T-cell (primary cell): ENCODE results near the gene RPSA. TPM values are rescaled to one million over a fixed set of nuclear protein-coding genes. Genes with fewer than 3 reads are reported as not detected.

Experiments used
- ATAC-seq, 4 experiments: fragments of 200-7000 bp in 3 of 4; fragments of 150-1000 bp in 1 of 4; cut with Tn5 transposase; replicated peaks in 1 of 4; 1 replicate in 3 of 4; 2 replicates in 1 of 4; pipeline ENCODE4 v1.10.0; 2021; ENCODE audit warnings: moderate library complexity in 3 of 4, mild to moderate bottlenecking in 2 of 4, moderate number of reproducible peaks in 1 of 4
- CTCF ChIA-PET, 2 donors: fragments of 300-600 bp; sonication (Branson Sonifier 250); formaldehyde crosslinking; loops; one replicate each; lab custom pipeline; 2022; ENCODE audit warnings: antibody characterized with exemption in 2 of 2; lab: Charles Lee
- POLR2A ChIA-PET, 2 donors: fragments of 300-600 bp; sonication (Branson Sonifier 250); formaldehyde crosslinking; loops; one replicate each; lab custom pipeline; 2022; ENCODE audit warnings: antibody characterized with exemption in 2 of 2; lab: Charles Lee
- DNase-seq, 35 experiments: peaks; one replicate each; pipeline versions ENCODE4 v3.0.0 to v3.0.0-alpha.2; 2013 to 2023
- H3K27ac ChIP-seq: one replicate; pipeline ENCODE4 v1.5.1; 2013; ENCODE audit warnings: low read length
- H3K27me3 ChIP-seq, 2 experiments: replicated peaks in 1 of 2; 1 replicate in 1 of 2; 2 replicates in 1 of 2; pipeline versions ENCODE4 v1.6.1 to v1.7.0; 2013; ENCODE audit warnings: low read length in 1 of 2, mixed read lengths in 1 of 2; ENCODE audit not compliant: control insufficient read depth in 2 of 2, insufficient read depth in 2 of 2; ENCODE audit errors: extremely low read depth in 1 of 2
- H3K36me3 ChIP-seq, 2 donors: 1 replicate in 1 of 2; 2 replicates in 1 of 2; pipeline versions ENCODE4 v1.6.1 to v1.7.0; 2013; ENCODE audit warnings: low read length in 1 of 2; ENCODE audit not compliant: control insufficient read depth in 2 of 2, insufficient read depth in 1 of 2; ENCODE audit errors: extremely low read depth in 1 of 2
- H3K4me1 ChIP-seq, 2 experiments: 1 replicate in 1 of 2; 2 replicates in 1 of 2; pipeline versions ENCODE4 v1.6.1 to v1.7.0; 2013; ENCODE audit warnings: low read length in 2 of 2, mixed read lengths in 1 of 2; ENCODE audit not compliant: insufficient read depth in 2 of 2, control insufficient read depth in 1 of 2; ENCODE audit errors: extremely low read depth in 1 of 2
- H3K4me3 ChIP-seq, 2 donors: 1 replicate in 1 of 2; 2 replicates in 1 of 2; pipeline versions ENCODE4 v1.5.1 to v1.7.0; 2013; ENCODE audit warnings: mild to moderate bottlenecking in 2 of 2, low read length in 1 of 2, moderate library complexity in 1 of 2; ENCODE audit not compliant: control insufficient read depth in 1 of 2; ENCODE audit errors: extremely low read depth in 1 of 2
- H3K9me3 ChIP-seq: 2 replicates; pipeline ENCODE4 v1.7.0; 2013
- H3K27ac Mint-ChIP-seq, 2 donors: one replicate each; pipeline ENCODE4 v1.8.0; 2020 to 2021; ENCODE audit warnings: mild to moderate bottlenecking in 2 of 2, mixed read lengths in 2 of 2
- H3K27me3 Mint-ChIP-seq, 2 donors: one replicate each; pipeline ENCODE4 v1.8.0; 2021 to 2022; ENCODE audit warnings: mixed read lengths in 2 of 2
- H3K36me3 Mint-ChIP-seq: one replicate; pipeline ENCODE4 v1.8.0; 2021; ENCODE audit warnings: mixed read lengths
- H3K4me1 Mint-ChIP-seq, 3 donors: one replicate each; pipeline ENCODE4 v1.8.0; 2020 to 2022; ENCODE audit warnings: mixed read lengths in 3 of 3, mild to moderate bottlenecking in 1 of 3
- H3K4me3 Mint-ChIP-seq, 3 donors: one replicate each; pipeline ENCODE4 v1.8.0; 2020 to 2022; ENCODE audit warnings: mild to moderate bottlenecking in 3 of 3, mixed read lengths in 3 of 3, moderate library complexity in 3 of 3
- H3K9me3 Mint-ChIP-seq, 3 donors: one replicate each; pipeline ENCODE4 v1.8.0; 2020 to 2022; ENCODE audit warnings: mixed read lengths in 3 of 3
- WGBS: methylation state at CpG from one replicate; pipeline ENCODE4 v1.1.5; 2013; ENCODE audit warnings: missing lambda C conversion rate; ENCODE audit not compliant: insufficient coverage; 5-methylcytosine and 5-hydroxymethylcytosine counted together
- total RNA-seq, 35 experiments: library from RNA in 6 of 35; stranded (reverse) in 6 of 35; fragments of 120-200 nt in 1 of 35; gene quantifications; one replicate each; pipeline versions ENCODE4 v1.2.1 to v1.2.4 and lab custom pipeline; 2013 to 2026

The RPSA gene
- total RNA-seq, 5 donors from 2014 or later (not counting 1 experiment from before 2014, with no cell fraction given) = 1,722 to 2,107 (median 1,965) TPM

DNA sequence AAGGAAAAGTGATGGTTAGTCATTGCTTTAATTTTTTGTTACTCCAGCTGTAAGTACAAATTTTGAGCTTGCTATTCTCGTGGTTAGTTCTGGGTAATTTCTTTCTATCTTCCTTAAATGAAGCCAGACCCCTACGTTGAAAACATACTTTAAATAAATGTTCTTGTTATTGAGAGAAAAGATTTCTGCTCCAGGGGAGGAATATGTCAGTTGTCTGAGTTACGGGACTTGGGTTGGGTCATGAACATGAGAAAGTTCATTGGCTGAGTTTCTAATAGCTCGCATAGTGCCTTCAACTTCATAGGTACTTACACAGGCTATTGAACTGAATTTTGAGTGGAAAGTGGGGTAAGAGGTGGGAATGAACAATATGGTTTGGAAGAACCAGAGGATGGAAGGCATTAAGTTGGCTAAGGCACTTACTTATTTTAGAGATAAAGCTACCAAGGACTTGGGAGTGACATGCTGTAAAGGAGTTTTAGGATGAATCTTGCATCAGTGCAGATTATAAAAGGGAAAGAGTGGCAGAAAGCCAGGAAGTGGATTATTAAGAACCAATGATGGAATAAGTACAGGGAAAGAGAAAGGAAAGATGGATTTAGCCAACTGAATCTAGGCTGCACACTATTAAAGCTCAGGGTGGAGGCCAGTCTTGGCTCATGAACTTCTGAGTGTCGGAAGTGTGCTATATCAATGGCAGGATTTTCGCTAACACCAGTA is 1.4 kb downstream of the RPSA start:
- Histone ChIP-seq H3K27ac (peak overlapping the region; percentile 68), H3K4me3 (peak overlapping the region in 1 of 2 donors; percentile 72)
- peaks cover 53 to 59% (median 53%) of the 10 kb centered on the region in 3 donors for H3K4me1 Mint-ChIP-seq

DNA sequence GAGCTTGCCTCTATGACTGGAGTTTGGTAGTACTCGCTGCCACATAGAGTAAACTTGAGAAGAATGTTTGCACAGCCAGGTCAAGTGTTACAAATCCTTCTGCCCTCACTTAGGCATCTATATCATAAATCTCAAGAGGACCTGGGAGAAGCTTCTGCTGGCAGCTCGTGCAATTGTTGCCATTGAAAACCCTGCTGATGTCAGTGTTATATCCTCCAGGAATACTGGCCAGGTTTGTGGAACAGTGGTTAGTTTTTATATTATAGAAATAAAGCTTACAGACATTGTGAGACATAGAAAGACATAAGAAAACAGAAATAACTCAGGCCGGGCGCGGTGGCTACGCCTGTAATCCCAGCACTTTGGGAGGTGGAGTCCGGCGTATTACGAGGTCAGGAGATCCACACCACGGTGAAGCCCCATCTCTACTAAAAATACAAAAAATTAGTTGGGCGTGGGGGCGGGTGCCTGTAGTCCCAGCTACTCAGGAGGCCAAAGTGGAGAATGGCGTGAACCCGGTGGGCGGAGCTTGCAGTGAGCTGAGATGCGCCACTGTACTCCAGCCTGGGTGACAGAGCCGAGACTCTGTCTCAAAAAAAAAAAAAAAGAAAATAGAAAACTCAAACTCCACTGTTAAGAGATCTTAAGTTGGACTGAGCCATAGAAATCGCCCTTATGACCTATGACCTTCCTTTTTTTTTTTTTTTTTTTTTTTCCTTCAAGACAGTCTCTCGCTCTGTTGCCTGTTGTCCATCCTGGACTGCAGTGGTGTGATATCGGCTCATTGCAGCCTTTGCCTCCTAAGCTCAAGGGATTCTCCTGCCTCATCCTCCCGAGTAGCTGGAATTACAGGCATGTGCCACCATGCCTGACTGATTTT is 2.2 kb downstream of the RPSA start:
- H3K9me3 ChIP-seq = no peaks in the 10 kb centered on the region
- H3K36me3 Mint-ChIP-seq = peaks cover 46% of the 10 kb centered on the region
- H3K27me3 Mint-ChIP-seq = no peaks in the 10 kb centered on the region
- ChIA-PET CTCF (interaction anchor here in 1 of 2 donors (0.7 to 1.9 kb wide), 3 partner anchors 8 to 25 kb away, joined by 4 to 11 read pairs (median 7); no protein-coding TSS in a partner anchor), POLR2A (interaction anchor here (0.6 to 1.2 kb wide), 5 partner anchors 24 to 1066 kb away, joined by 3 to 12 read pairs (median 6); no protein-coding TSS in a partner anchor)
- peak overlapping the region; percentile 89 to 93 for H3K27ac Mint-ChIP-seq
- WGBS = 57% methylated on average over 8 of the region's 21 CpGs
- H3K9me3 Mint-ChIP-seq = no peaks in the 10 kb centered on the region
- no peak for ATAC-seq
- H3K4me3 Mint-ChIP-seq = peak overlapping the region; percentile 89 to 90 (median 90)
- H3K27ac ChIP-seq = peak overlapping the region; percentile 68
- H3K4me3 ChIP-seq = no peak overlapping the region
- H3K27me3 ChIP-seq = no peaks in the 10 kb centered on the region
- peaks cover 16 to 36% of the 10 kb centered on the region in 2 experiments for H3K4me1 ChIP-seq
- peaks cover 0 to 57% of the 10 kb centered on the region in 2 donors for H3K36me3 ChIP-seq
- peak in 8 of 35 experiments; percentile 6 to 29 (median 16) for DNase-seq
- peaks cover 53 to 59% (median 53%) of the 10 kb centered on the region in 3 donors for H3K4me1 Mint-ChIP-seq

More for the DNA sequence above, 1.4 kb downstream of the RPSA start:
- ChIA-PET POLR2A (interaction anchor here (1.0 to 1.2 kb wide), 2 partner anchors 23 to 40 kb away, joined by 3 to 6 read pairs; no protein-coding TSS in a partner anchor), CTCF (interaction anchor here (0.6 to 2.4 kb wide), 4 partner anchors 9 to 45 kb away, joined by 3 to 12 read pairs (median 5); no protein-coding TSS in a partner anchor)
- Mint-ChIP-seq H3K27me3 (no peaks in the 10 kb centered on the region), H3K9me3 (no peaks in the 10 kb centered on the region), H3K36me3 (peaks cover 38% of the 10 kb centered on the region), H3K27ac (peak overlapping the region; percentile 89 to 93), H3K4me3 (peak overlapping the region; percentile 89 to 90 (median 90))
- peaks cover 16 to 36% of the 10 kb centered on the region in 2 experiments for H3K4me1 ChIP-seq
- peaks cover 0 to 49% of the 10 kb centered on the region in 2 donors for H3K36me3 ChIP-seq
- DNase-seq (no peak), ATAC-seq (no peak)
- H3K27me3 ChIP-seq = no peaks in the 10 kb centered on the region
- WGBS = 80% methylated on average over 3 of the region's 6 CpGs
- no peaks in the 10 kb centered on the region for H3K9me3 ChIP-seq

DNA sequence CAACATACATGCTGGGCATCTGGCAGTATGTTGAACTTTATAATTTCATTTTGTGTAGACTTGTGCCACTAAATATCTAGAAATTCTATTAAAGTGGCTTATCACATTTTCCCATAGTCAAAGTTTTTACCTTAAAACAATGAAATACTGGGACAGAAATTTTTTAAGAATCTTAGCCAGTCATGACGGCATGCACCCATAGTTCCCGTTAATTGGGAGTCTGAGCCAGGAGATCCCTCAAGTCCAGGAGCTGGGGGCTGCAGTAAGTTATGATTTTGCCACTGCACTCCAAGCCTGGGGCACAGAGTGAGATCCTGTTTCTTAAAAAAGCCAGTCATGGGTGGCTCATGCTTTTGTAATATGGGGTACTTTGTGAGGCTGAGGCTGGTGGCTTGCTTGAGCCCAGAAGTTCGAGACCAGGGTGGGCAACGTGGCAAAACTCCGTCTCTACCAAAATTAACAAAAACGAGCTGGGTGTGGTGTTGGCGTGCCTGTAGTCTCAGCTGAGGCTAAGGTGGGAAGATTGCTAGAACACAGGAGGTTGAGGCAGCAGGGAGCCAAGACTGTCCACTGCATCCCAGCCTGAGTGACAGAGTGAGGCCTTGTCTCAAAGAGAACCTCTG is 3.1 kb downstream of the RPSA start:
- Mint-ChIP-seq H3K36me3 (peaks cover 50% of the 10 kb centered on the region), H3K27ac (peak overlapping the region; percentile 66 to 80), H3K4me3 (peak overlapping the region in 1 of 3 donors; percentile 90), H3K9me3 (no peaks in the 10 kb centered on the region), H3K27me3 (no peaks in the 10 kb centered on the region), H3K4me1 (peaks cover 53 to 63% (median 53%) of the 10 kb centered on the region in 3 donors)
- peaks cover 0 to 61% of the 10 kb centered on the region in 2 donors for H3K36me3 ChIP-seq
- H3K4me1 ChIP-seq = peaks cover 16 to 36% of the 10 kb centered on the region in 2 experiments
- ChIA-PET CTCF (no interaction called here), POLR2A (interaction anchor here in 1 of 2 donors (0.7 kb wide), 1 partner anchor 412 kb away, joined by 6 read pairs; no protein-coding TSS in a partner anchor)
- WGBS = 64% methylated on average over 7 of the region's 7 CpGs
- peak overlapping the region; percentile 4 for H3K27ac ChIP-seq
- no peak overlapping the region for H3K4me3 ChIP-seq
- H3K9me3 ChIP-seq = no peaks in the 10 kb centered on the region
- no peak for ATAC-seq
- no peak for DNase-seq
- H3K27me3 ChIP-seq = no peaks in the 10 kb centered on the region

DNA sequence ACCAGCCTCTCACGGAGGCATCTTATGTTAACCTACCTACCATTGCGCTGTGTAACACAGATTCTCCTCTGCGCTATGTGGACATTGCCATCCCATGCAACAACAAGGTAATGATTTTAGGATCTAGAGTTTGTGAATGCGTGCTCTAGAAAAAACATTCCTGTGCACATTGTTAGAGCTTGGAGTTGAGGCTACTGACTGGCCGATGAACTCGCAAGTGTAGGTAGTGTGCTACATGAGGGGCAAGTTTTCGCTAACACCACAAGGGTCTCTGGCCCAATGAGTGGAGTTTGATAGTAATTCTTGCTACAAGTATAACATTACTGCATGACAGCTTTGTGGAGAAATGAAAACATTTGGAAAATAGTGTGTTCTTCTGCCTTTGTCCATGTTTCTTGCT is 4.4 kb downstream of the RPSA start:
- no peak overlapping the region for H3K4me3 ChIP-seq
- CTCF ChIA-PET = no interaction called here
- Mint-ChIP-seq H3K4me1 (peaks cover 53 to 65% (median 53%) of the 10 kb centered on the region in 3 donors), H3K27ac (peak overlapping the region in 1 of 2 donors; percentile 45), H3K9me3 (no peaks in the 10 kb centered on the region), H3K36me3 (peaks cover 50% of the 10 kb centered on the region), H3K27me3 (no peaks in the 10 kb centered on the region), H3K4me3 (no peak overlapping the region)
- H3K9me3 ChIP-seq = no peaks in the 10 kb centered on the region
- POLR2A ChIA-PET = no interaction called here
- no peaks in the 10 kb centered on the region for H3K27me3 ChIP-seq
- DNase-seq (no peak), ATAC-seq (no peak)
- peaks cover 0 to 63% of the 10 kb centered on the region in 2 donors for H3K36me3 ChIP-seq
- H3K27ac ChIP-seq = no peak overlapping the region
- 92% methylated on average over 4 of the region's 7 CpGs for WGBS
- H3K4me1 ChIP-seq = peaks cover 16 to 32% of the 10 kb centered on the region in 2 experiments

DNA sequence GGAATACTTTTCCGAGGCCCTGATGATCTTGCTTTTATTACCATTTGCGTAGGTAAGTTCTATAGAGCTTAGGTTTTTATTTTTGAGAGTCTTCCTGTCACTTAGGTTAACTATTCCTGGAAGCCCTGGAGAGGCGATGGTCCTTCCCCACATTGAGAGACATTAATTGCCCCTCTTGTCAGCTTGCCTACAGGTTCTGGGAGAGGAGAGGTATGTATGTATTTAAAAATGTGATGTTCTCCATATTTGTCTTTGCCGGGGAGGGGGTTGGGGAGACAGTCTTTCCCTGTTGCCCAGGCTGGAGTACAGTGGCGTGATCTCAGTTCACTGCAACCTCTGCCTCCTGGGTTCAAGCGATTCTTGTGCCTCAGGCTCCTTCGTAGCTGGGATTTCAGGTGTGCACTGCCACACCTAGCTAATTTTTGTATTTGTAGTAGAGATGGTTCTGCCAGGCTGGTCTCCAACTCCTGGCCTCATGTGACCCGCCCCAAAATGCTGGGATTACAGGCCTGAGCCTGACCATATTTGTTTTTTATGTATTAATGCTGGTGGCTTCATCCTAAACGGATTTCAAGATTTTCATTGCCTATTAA is 6.2 kb downstream of the RPSA start:
- H3K36me3 Mint-ChIP-seq = peaks cover 48% of the 10 kb centered on the region

More for the DNA sequence above, 6.2 kb downstream of the RPSA start:
- H3K4me1 Mint-ChIP-seq = peaks cover 41 to 52% (median 42%) of the 10 kb centered on the region in 3 donors
- H3K9me3 Mint-ChIP-seq = no peaks in the 10 kb centered on the region
- H3K27ac Mint-ChIP-seq = no peak overlapping the region
- H3K4me1 ChIP-seq = peaks cover 9 to 26% of the 10 kb centered on the region in 2 experiments
- no peaks in the 10 kb centered on the region for H3K27me3 Mint-ChIP-seq
- ATAC-seq (no peak), DNase-seq (no peak)
- ChIA-PET POLR2A (no interaction called here), CTCF (interaction anchor here (0.5 to 1.1 kb wide), 3 partner anchors 10 to 35 kb away, joined by 3 to 5 read pairs (median 3); no protein-coding TSS in a partner anchor)
- H3K36me3 ChIP-seq = peaks cover 0 to 63% of the 10 kb centered on the region in 2 donors
- WGBS = 94% methylated on average over 6 of the region's 9 CpGs
- no peaks in the 10 kb centered on the region for H3K27me3 ChIP-seq
- H3K27ac ChIP-seq = no peak overlapping the region
- no peaks in the 10 kb centered on the region for H3K9me3 ChIP-seq
- no peak overlapping the region for H3K4me3 ChIP-seq
- H3K4me3 Mint-ChIP-seq = no peak overlapping the region
